GM18507 (cell line): ENCODE measurements around the gene TULP4.

Experiments
- DNase-seq: peaks from one replicate; pipeline ENCODE4 v3.0.0; 2011; ENCODE audit warnings: low read depth; ENCODE audit not compliant: insufficient read length; ENCODE audit errors: extremely low spot score
- FAIRE-seq: peaks from 2 replicates; lab custom pipeline; 2011; peaks lifted over from hg19 to GRCh38; lab: Jason Lieb, UNC

Gene TULP4

GRCh38 chr6:158409451-158409850 is 97.2 kb downstream of the TULP4 start:
- FAIRE-seq (no peak), DNase-seq (no peak)

- FAIRE-seq = no peak
These were observed 98.5 kb downstream of the TULP4 start for GRCh38 chr6:158410784-158411183.

GRCh38 chr6:158411998-158412397 is 99.7 kb downstream of the TULP4 start:
- DNase-seq = no peak
- no peak for FAIRE-seq

More at GRCh38 chr6:158410784-158411183, 98.5 kb downstream of the TULP4 start:
- DNase-seq = no peak

- no peak for FAIRE-seq
- DNase-seq = no peak
These were observed 100.8 kb downstream of the TULP4 start for GRCh38 chr6:158413028-158413427.

- DNase-seq (no peak), FAIRE-seq (no peak)
These were observed 101.7 kb downstream of the TULP4 start for GRCh38 chr6:158413814-158414565.

GRCh38 chr6:158414851-158415262 is 102.6 kb downstream of the TULP4 start:
- FAIRE-seq (no peak), DNase-seq (no peak)

GRCh38 chr6:158415666-158416065 is 103.4 kb downstream of the TULP4 start:
- FAIRE-seq (no peak), DNase-seq (no peak)

GRCh38 chr6:158416883-158417759 is 104.9 kb downstream of the TULP4 start:
- FAIRE-seq (no peak), DNase-seq (no peak)

GRCh38 chr6:158417760-158418098 is 105.5 kb downstream of the TULP4 start:
- FAIRE-seq (no peak), DNase-seq (no peak)

GRCh38 chr6:158418501-158418900 is 106.2 kb downstream of the TULP4 start:
- FAIRE-seq (no peak), DNase-seq (no peak)

- FAIRE-seq (no peak), DNase-seq (no peak)
These were observed 107.2 kb downstream of the TULP4 start for GRCh38 chr6:158419339-158419909.

GRCh38 chr6:158421381-158421780 is 109.1 kb downstream of the TULP4 start:
- FAIRE-seq = no peak

GRCh38 chr6:158422629-158423238 is 110.5 kb downstream of the TULP4 start:
- FAIRE-seq (no peak), DNase-seq (no peak)

More at GRCh38 chr6:158421381-158421780, 109.1 kb downstream of the TULP4 start:
- DNase-seq = no peak

GRCh38 chr6:158431036-158431435 is 118.8 kb downstream of the TULP4 start:
- FAIRE-seq (no peak), DNase-seq (no peak)

- DNase-seq (no peak), FAIRE-seq (no peak)
These were observed 119.3 kb downstream of the TULP4 start for GRCh38 chr6:158431560-158431959.

- DNase-seq (no peak), FAIRE-seq (no peak)
These were observed 125.3 kb downstream of the TULP4 start for GRCh38 chr6:158437571-158437970.

- FAIRE-seq = no peak
- no peak for DNase-seq
These were observed 126.0 kb downstream of the TULP4 start for GRCh38 chr6:158438226-158438625.

GRCh38 chr6:158439255-158439654 is 127.0 kb downstream of the TULP4 start:
- FAIRE-seq (peak; percentile 91), DNase-seq (peak; percentile 54)

GRCh38 chr6:158441716-158442215 is 129.5 kb downstream of the TULP4 start:
- FAIRE-seq = no peak
- DNase-seq = no peak

- no peak for DNase-seq
- no peak for FAIRE-seq
These were observed 130.0 kb downstream of the TULP4 start for GRCh38 chr6:158442306-158442705.
